ENCODE measurements around the gene FSIP1. TPM values are rescaled to one million over a fixed set of nuclear protein-coding genes. Genes with fewer than 3 reads are reported as not detected.

FSIP1 gene
- 1.2 TPM for total RNA-seq

GRCh38 chr15:39782441-39783138 lies at the start of gene FSIP1:
Gene FSIP1 (minus strand): TSS chr15:39782841. CDS start chr15:39776524, 6,317 bp downstream.

GRCh38 chr15:39580485-39581241 lies 202.0 kb downstream of the FSIP1 start, which contains the start of gene THBS1:
Gene THBS1 (plus strand): TSS chr15:39581079. CDS start chr15:39581858, 779 bp downstream.

Other genes starting within 250 kb of the FSIP1 start
- gene THBS1, start 201.8 kb downstream of the FSIP1 start, total RNA-seq = 309 TPM
- 14.4 TPM for gene GPR176, start 137.4 kb upstream of the FSIP1 start, total RNA-seq
- gene EIF2AK4, start 151.3 kb upstream of the FSIP1 start, total RNA-seq = 43.4 TPM

Measured in metanephros (tissue), 1 donor.